ENCODE measurements around the gene HNRNPDL.

The HNRNPDL gene

DNA sequence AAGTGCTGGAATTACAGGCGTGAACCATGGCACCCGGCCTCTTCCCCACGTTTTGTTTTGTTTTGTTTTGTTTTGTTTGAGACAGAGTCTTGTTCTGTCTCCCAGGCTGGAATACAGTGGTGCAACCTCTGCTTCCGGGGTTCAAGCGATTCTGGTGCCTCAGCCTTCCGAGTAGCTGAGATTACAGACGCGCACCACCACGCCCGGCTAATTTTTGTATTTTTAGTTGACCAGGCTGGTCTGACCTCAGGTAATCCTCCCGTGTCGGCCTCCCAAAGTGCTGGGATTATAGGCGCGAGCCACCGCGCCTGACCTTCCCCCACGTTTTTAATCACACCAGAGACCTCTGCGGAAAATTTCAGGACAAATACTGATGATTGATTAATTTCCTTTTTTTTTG is 2.3 kb upstream of the HNRNPDL start:
- no peak overlapping the region for H3K4me3 ChIP-seq (ENCODE audit: low read length)

DNA sequence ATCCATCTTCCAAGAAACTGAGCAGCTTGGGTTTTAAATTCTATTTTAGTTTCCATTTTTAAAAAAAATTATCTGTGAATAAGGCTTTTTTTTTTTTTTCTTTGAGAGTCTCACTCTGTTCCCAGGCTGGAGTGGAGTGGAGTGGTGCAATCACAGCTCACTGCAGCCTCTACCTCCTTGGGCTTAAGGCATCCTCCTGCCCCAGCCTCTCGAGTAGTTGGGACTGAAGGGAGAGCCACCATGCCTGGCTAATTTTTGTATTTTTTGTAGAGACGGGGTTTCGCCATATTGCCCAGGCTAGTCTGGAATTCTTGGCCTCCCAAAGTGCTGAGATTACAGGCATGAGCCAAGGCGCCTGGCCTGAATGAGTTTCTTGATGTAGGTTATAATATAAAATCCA is 1.6 kb upstream of the HNRNPDL start:
- H3K4me3 ChIP-seq (ENCODE audit: low read length), result peak overlapping the region; percentile 94
- TF ChIP-seq CTCF (IDR thresholded peaks at IDR 0.05; ENCODE audit: insufficient read depth, low read depth, low read length, missing control alignments), result no peak
- DNase-seq (ENCODE audit: low read depth), result no peak

More for the DNA sequence above, 2.3 kb upstream of the HNRNPDL start:
- DNase-seq (ENCODE audit: low read depth), result no peak
- TF ChIP-seq CTCF (IDR thresholded peaks at IDR 0.05; ENCODE audit: insufficient read depth, low read depth, low read length, missing control alignments), result no peak

- H3K4me3 ChIP-seq (ENCODE audit: low read length), result peak overlapping the region; percentile 94
- TF ChIP-seq CTCF (IDR thresholded peaks at IDR 0.05; ENCODE audit: insufficient read depth, low read depth, low read length, missing control alignments), result no peak
- DNase-seq (ENCODE audit: low read depth), result peak; percentile 58
Measured at GRCh38 chr4:82430964-82431745, 893 bp upstream of the HNRNPDL start.

GRCh38 chr4:82429728-82430192 is 502 bp downstream of the HNRNPDL start:
- TF ChIP-seq CTCF (IDR thresholded peaks at IDR 0.05; ENCODE audit: insufficient read depth, low read depth, low read length, missing control alignments), result no peak
- peak; percentile 62 for DNase-seq (ENCODE audit: low read depth)

GRCh38 chr4:82428969-82429727 is 1.1 kb downstream of the HNRNPDL start:
- peak; percentile 92 for DNase-seq (ENCODE audit: low read depth)
- H3K4me3 ChIP-seq (ENCODE audit: low read length), result peak overlapping the region; percentile 94
- TF ChIP-seq CTCF (IDR thresholded peaks at IDR 0.05; ENCODE audit: insufficient read depth, low read depth, low read length, missing control alignments), result peak; percentile 40

More at GRCh38 chr4:82429728-82430192, 502 bp downstream of the HNRNPDL start:
- H3K4me3 ChIP-seq (ENCODE audit: low read length), result peak overlapping the region; percentile 94

DNA sequence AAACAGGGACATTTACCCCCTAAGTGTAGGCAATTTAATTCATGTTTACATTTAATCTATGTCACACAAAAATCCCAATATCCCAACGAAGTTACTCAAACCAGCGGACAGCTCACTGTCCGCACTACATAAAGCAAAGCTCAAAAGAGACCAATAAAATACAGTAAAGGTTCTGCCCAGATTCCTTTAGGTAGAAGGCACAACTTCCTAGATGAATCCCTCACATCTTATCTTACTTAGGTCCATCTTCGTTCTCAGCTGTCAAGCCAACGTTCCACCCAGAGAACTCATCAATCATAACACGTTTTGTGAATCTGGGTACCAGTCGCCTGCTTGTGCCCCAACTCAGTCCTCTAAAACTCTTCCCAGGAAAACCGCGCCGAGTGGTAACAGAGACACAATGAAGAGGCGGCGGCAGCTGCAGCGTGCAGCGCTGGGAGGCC is 1.7 kb downstream of the HNRNPDL start:
- no peak for DNase-seq (ENCODE audit: low read depth)
- TF ChIP-seq CTCF (IDR thresholded peaks at IDR 0.05; ENCODE audit: insufficient read depth, low read depth, low read length, missing control alignments), result no peak
- peak overlapping the region; percentile 93 for H3K4me3 ChIP-seq (ENCODE audit: low read length)
